NCI-H1048 (cell line): ENCODE data around the gene IKZF3.
"Not testable (repeated sequence)": the region's sequence is repeated elsewhere in the genome, so short reads cannot be mapped to it uniquely, and the experiment has no call there.

ENCODE experiments used
- DNase-seq: peaks from one replicate; lab custom pipeline; 2025; lab: John Stamatoyannopoulos, UW

The IKZF3 gene

DNA sequence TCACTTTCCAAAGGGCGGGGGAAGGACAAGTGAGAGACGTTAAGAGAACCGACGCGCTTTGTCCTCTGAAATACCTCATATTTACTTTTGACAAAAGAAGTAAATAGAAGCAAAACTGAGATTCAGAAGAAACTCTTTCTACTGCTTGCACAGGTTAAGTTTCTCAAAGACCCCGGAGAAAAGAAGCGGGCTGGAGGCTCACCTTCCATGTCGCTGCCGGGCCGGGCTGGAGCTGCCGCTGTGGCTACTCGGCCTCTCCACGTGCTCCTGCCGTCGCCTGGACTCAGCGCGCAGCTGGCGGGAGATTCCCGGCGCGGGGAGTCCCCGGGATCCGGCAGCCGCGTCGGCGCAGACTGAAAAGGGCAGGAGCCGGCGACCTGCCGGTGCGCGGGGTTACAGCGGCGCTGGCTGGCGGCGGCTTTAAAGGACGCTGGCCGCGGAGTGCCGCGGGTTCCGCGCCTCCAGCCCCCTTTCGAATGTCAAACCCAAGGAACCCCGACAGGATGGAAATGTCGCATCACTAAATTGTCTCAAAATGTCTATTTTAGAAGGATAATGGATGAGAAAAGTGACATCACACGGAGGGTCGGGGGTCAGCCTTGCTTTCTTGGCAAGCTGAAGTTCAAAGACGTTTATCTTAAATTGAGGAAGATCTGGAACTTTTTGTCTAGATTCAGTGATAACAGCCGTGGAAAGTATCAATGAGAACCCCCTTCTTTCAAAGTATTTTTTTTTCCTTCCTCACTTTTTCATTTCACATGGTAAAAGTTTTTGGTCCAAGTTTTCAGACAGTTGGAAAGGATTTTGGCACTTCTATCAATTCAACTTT is at the start of gene IKZF3:
Gene IKZF3, minus strand, starts transcription at position 395 of the 829 bp plus-strand sequence. Its CDS starts 186 bp downstream, at position 209.
- DNase-seq: no peak

DNA sequence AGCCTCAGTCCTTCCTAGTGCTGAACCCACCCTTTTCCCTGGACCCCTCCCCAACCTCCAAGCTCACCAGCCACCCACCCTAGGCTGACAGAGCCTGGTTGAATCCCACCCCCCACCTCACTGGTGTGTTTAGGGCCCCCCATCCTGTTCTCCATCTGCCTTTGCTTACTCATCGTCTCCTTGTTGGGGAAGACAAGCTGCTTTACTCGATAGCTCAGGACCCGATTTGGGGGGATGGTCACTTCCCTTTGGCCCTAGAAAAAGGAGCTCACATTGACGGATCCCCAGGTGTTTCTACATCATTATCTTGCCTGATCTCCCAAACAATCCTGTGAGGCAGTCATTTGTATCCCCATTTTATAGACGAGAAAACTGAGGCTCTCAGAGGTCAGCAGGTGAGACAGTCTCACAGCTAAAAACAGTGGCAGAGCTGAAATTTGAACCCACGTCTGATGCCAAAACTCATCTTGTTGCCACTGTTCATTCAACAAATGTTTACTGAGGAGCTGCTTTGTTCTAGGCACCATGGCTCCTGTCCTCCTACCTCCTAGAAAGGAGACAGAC is 44.8 kb upstream of the IKZF3 start:
- no peak for DNase-seq

DNA sequence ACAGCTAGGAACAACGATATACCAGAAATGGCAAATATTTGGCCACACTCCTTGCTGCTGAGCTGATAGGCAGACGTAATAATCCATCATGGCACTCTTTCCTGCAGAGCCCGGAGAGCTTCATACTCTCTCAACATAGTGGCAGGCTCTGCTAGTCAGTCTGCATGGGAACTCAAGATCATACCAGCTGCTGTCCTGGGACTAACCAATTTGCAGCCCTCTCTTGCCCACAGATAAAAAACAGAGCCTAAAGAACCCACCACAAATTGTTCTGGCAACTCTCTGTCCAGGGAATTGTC is 40.8 kb upstream of the IKZF3 start:
- DNase-seq: no peak

DNA sequence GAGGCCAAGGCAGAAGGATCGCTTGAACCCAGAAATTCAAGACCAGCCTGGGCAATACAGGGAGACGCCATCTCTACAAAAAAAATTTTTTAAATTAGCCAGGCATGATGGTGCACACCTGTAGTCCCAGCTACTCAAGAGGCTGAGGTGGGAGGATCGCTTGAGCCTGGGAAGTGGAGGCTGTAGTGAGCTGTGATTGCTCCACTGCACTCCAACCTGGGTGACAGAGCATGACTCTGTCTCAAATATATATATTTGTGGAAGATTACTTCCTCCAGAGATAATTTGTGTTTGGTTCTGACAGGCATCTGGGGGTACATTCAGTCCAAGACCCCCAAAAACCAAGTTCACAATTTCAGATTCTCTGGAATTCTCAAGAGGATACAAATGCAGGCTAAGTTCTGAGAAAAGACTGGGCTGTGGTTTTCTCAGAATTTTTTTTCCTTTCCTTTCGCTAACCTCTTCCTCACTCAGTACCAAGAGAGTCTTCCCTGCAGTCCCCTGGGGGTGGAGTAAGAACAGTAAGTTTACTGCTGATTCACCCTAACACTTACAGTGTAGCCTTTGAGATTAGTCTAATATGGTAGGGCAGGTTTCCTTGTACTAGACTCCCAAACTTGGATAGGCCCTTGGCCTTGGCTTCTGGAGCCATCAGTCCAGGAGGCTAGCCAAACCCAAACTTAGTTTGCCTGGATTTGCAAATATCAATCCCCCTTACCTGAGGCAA is 39.2 kb upstream of the IKZF3 start:
- DNase-seq: no peak

DNA sequence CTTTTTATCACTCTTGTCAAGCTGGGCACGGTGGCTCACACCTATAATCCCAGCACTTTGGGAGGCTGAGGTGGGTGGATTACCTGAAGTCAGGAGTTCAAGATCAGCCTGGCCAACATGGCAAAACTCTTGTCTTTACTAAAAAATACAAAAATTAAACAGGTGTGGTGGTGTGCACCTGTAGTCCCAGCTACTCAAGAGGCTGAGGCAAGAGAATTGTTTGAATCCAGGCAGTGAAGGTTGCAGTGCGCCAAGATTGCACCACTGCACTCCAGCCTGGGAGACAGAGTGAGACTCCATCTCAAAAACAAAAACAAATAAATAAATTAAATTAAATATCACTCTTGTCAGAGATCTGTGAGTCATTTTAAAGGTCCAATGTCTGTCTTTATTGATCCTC is 37.9 kb upstream of the IKZF3 start:
- not testable (repeated sequence) for DNase-seq

DNA sequence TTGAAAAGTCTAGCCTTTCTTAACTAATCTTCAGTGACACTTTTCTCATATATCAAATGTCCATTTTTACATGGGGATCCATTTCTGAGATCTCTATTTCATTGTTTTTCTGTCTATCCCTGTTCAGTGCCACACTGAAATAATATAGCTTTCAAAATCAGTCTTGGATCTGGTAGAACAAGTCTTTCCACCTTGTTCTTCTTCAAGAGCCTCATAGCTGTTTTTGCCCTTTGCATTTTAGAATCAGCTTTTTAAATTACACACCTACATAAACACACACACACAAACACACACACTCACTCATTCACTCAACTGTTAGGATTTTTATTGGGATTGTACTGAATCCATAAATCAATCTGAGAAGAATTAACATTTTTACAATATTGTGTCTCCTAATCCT is 35.1 kb upstream of the IKZF3 start:
- DNase-seq: no peak

DNA sequence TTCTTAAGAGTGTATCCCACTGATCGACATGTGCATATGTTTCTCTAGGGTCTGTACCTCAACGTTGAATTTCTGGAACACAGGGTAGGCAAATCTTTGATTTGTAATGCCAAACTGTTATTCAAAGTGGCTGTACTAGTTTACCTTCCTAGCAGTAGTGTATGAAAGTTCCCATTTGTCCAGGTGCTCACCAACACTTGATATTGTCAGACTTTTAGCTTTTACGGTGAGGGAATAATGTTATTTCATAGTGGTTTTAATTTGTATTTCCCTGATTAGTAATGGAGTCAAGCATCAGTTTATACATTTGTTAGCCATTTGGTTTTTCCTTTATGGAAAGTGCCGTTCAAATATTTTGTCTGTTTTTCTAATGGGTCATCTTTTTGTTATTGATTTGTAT is 34.0 kb upstream of the IKZF3 start:
- DNase-seq: no peak

DNA sequence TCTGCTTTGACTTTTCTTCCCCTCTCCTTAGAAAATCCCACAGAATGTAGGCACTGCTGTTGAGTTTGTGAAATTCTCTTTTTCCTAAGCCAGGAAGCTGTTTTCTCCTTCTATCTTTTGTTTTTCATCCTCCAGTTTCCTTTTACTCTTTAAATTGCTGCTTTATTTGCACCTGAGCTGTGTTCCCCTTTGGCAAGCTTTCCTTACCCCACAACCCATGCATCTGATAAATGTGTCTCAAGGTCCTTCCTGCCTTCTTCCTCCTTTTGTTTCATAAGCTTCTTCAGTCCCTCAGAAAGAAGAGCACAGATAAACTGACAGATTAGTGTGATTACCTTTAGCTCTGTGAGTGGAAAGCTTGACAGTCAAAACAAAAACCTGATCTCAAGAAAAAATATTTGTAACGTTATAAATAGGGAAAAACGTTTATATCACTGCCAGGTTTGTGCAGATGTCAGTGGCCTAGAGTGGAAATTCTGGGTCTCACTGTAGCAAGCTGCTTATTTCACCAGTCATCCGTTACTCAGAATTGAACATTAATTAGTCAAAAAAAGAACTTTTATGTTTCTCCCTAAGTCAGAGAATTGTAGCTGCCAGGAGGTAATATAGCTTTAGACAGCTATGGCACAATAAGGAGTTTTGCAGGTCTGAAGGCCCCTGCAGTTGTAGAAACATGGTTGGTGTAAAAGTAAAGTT is 30.7 kb upstream of the IKZF3 start:
- no peak for DNase-seq

DNA sequence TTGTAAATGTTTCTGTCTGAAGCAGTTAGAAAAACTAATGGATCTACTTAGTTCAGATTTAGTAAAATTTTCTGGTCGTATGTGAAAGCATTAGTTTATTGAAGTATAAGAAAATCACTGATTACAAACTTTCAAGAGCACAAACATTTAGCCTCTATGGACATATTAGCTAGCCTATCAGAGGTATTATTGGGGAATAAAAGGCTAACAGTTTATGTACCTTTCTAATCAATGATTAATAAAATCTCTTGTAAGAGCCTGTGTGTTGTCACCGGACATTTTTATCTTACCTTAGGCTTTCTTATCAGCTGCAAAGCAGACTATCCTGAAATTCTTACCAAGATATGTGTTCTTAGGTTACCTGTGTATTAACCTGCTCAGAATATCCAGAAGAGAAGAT is 25.1 kb upstream of the IKZF3 start:
- DNase-seq: no peak

DNA sequence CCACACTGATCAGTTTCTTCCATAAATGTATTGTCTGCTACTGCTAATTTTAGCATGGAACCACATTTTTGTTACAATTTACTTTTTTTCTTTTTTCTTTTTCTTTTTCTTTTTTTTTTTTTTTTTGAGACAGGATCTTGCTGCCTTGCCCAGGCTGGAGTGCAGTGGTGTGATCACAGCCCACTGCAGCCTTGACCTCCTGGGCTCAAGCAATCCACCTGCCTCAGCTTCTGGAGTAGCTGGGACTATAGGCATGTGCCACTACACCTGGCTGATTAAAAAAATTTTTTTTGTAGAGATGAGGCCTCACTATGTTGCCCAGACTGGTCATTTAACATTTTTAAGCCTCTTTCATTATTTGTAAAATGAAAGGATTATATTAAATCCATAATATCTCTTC is 23.0 kb upstream of the IKZF3 start:
- no peak for DNase-seq

DNA sequence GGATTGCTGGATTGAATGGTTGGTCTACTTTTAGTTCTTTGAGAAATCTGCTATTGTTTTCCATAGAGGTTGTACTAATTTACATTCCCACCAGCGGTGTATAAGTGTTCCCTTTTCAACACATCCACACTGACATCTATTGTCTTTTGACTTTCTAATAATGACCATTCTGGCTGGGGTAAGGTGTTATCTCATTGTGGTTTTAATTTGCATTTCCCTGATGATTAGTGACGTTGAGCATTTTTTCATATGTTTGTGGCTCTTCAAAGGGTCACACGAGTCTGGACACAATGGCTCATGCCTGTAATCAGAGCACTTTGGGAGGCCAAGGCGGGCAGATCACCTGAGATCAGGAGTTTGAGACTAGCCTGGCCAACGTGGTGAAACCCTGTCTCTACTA is 22.0 kb upstream of the IKZF3 start:
- not testable (repeated sequence) for DNase-seq

DNA sequence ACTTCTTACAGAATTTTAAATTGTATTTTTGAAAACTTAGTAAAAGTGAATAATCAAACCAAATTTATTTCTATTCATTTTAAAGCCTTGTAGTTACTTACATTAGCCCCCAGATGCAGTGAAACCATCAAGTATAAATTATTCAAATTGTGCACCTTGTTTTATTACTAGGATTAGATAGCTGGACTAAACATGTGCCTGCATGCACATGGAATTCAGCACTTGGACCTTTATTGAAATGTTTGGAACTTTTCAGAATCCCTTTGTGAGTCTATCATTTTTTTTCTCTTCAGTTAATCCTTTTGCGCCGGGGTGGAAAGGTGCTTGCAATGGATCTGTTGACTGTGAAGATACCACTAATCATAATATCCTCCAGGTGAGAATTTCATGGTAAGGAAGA is 8.6 kb upstream of the IKZF3 start:
- DNase-seq: no peak

DNA sequence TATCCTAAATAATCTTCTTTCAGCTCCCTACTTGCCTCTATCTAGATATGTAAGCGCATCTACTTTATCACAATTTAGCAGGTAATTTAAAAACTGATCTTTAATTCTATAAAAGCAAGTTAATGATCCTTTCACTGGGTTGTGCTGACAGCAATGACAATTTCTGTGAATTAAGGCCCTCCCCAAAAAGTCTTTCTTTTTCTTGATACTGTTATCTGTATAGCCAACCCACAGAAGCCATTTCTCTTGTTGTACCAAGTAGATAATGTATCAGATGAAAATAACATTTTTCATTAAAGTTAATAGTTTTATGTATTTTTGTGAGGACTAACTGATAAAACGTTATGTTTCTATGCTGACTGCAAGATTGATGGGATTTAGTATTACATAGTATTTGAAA is 7.7 kb upstream of the IKZF3 start:
- no peak for DNase-seq

DNA sequence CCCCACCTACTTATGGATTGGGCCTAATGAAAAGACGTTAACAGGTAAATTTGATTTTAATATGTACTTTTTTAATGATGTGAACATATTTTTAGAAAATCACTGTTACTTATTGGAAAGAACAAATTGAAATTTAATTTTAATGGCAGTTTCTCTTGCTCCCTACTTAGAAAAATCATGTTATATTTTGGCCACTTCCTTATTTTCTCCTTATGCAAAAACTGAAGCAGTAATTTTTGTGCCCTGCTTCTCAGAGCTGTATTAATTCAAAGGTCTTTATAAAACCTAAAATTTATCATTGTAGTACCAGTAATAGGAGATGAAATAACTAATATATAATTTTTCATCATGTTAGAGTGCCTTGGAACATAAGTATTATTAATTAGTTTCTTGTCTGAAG is 6.7 kb upstream of the IKZF3 start:
- no peak for DNase-seq

DNA sequence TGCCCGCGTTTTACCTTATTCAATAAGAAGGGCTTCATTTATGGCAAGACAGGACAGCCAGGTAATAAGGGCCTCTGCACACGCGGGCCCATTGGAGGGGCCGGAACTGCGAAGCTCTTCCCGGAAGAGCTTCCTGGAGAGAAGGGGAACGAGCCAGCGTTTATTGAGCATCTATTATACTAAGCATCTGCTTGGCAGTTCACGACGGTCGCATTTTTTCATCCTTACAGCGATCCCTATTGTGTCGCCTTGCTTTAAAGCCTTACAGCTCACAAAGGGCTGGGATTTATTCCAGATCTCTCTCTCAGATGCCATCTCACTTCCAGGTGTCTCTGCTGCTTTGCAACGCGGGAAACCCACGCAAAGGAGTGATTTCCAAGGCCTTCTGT is 4.4 kb upstream of the IKZF3 start:
- DNase-seq: no peak

DNA sequence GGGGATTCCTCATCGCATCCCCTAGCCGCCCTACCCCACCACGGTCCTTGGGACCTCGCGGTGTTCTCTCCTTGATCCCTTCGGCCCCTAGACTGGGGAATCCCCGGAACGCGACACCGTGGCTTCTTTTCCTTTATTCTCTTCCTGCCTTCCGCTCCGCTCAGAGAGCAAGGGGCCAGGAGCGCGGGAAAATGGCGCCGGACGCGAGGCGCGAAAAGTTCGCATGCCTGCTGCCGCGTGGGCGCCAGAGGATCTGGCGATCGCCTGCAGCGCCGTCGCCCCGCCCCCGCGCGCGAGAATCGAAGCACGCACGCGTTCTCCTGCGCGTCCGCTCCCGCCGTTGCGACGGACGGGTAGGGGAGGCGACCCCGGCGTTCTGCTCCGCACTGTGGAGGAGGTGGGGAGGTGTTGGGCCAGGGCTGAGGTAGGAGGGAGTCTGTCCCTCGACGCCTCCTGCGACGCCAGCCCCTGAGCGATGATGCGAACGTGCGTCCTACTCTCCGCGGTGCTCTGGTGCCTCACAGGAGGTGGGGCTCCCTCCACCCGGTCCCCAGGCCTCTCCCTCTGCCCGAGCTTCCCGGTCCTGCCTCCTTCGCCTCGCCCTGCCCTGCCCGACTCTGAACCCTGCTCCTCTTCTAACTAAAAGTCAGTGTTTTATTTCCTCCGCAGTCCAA is 3.9 kb upstream of the IKZF3 start, which contains the start of gene ZPBP2:
Gene ZPBP2, plus strand, starts transcription at position 323 of the 674 bp plus-strand sequence. Its CDS starts 153 bp downstream, at position 476.
- no peak for DNase-seq

DNA sequence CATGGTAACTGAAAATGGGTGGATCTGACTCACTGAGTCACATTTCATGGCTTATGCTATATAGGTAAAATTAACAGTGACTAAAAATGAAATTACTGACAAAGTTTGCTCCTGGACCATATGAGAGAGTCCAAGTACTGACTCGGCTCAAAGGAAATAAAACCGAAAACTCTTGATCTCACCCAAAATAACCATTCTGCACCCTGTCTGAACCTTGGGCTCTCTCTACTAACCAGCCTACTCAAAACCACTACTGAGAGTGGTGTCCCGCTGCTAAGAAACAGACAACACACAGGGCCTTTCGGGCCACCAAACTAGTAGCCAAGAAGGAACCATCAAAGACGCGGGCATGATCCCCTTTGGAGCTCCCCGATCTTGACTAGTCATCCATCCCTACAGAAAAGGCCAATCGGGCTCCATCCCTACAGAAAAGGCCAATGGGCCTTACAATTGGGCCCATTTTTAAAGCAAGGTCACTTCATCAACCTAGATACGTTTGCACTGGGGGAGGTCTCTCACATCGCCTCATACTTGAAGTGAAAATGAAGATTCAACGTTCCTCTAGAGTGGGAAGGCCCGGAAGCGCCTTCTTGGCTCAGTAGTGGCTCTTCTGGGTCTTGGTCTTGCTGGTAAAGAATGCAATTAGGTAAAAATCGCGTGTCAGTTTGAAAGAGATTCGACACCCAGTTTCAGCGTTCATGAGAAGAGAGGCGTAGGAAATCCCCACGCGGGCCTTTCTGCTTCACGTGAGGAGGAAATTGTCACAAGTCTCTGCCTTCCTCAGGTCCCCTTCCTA is 3.2 kb upstream of the IKZF3 start:
- no peak for DNase-seq

DNA sequence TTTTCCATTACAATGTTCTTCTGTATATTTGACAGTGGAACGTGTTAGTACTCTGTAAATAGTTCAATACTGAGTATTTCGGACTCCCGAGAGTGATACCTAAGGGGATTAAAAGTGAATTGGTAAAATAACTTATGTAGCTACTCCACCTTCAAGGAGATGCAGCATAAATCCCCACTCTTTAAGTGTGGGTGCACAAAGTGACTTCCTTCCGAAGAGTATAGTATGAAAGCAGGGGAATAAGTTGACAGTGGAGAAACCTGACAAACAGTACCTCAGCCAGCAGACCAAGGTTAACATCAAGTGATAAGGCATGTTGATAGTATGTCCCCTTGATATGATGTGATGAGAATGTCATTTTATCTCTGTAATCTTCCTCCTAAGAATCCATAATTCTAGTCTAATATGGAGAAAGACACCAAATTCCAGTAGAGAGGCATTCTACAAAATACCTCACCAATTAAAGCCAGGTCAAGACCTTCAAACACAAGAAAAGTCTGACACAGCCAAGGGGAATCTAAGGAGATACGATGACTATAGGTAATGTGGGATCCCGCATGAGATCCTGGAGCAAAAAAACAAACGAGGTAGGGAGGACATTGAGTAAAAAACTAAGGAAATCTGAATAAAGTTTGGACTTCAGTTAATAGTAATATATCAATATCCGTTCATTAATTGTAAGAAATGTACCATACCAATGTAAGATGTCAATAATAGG is 2.1 kb upstream of the IKZF3 start:
- no peak for DNase-seq

DNA sequence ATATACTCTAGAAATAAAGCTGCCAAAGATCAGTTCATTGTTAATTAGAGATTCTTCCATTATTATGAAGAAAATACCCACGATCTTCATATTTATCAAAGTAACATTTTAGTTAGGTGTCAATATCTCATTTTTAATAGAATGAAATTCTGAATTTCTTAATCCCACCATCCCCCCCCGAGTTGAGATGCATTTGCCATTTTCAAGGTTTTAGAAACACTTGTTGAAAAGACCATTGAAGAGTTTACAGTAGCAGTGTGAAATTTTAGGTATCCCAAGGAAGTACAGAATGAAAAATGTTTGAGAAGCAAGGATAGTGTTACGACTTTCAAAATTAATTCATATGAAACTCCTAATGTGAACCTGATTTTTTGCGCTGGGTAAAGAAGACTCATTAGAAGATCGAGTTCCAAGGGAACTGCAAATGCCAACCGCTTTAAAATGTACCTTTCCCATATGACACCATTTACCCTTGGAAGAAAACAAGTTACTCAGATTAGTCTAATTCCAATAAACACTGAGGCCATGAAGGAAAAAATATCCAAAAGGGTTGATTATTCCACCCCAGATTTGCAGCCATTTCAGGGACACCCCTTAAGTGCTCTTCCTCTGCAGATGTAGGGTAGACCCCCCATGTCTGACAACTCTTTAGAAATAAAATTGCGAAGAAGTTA is 731 bp downstream of the IKZF3 start:
- DNase-seq: no peak

DNA sequence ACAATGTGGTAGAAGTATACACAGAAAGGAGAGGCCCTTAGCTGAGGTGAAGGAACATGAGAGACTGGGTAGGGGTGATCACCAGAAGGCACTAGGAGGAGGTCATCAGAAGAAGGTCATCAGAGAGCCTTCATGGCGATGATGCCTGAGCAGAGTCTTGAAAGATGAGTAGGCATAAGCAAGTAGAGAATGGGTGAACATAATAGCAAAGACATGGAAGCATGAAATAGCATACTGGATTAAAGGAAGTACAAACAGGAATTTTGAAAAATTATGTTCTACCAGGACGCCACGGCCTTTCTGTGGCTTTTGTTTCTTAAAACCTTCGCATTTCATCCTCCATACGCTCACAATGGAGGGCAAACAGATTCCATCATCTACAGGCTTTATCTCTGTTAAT is 2.9 kb downstream of the IKZF3 start:
- no peak for DNase-seq
